ENCODE results near the gene KLK13. TPM values are rescaled to one million over a fixed set of nuclear protein-coding genes. Genes with fewer than 3 reads are reported as not detected.

Gene KLK13
- polyA plus RNA-seq, 2 of the 4 experiments (the other 2 are of a cell fraction) = not detected

DNA sequence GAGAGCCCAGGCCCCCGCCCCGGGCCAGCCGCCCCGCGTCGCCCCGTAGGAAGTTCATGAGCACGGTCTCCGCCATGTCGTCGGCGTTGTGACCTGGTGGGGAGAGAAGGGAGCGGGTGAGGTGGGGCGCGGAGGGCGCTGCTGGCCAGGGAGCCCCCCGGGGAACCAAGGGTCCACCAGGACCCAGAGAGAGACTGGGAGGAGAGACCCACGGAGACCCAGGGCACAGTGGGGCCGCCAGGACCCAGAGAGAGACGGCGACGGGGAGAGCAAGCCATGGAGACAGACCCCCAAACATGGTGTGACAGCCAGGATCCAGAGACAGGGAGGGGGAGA is 34.1 kb upstream of the KLK13 start:
- no peak for ATAC-seq
- ChIA-PET CTCF (interaction anchor here (2.2 kb wide), 1 partner anchor 78 kb away, joined by 8 read pairs; no protein-coding TSS in a partner anchor), POLR2A (no interaction called here)
- H3K4me1 ChIP-seq = peaks cover 10% of the 10 kb centered on the region; the same call in 1 of the 3 replicates
- DNase-seq (ENCODE audit: low read depth in 1 of 2, low spot score in 1 of 2) = no peak
- H3K27ac ChIP-seq = no peak overlapping the region
- no peak overlapping the region for H3K4me3 ChIP-seq
- FAIRE-seq = no peak
- 94% methylated on average over 20 of the region's 22 CpGs for WGBS (ENCODE audit: missing lambda C conversion rate)
- no peak overlapping the region for H3K4me2 ChIP-seq
- H3K9me3 ChIP-seq = no peaks in the 10 kb centered on the region
- no peak for TF ChIP-seq GATA3 (IDR thresholded peaks at IDR 0.05; ENCODE audit: borderline replicate concordance)
- no peak for TF ChIP-seq RARB (CRISPR knock-in tag; IDR thresholded peaks at IDR 0.05)
- TF ChIP-seq, protein P1, sequence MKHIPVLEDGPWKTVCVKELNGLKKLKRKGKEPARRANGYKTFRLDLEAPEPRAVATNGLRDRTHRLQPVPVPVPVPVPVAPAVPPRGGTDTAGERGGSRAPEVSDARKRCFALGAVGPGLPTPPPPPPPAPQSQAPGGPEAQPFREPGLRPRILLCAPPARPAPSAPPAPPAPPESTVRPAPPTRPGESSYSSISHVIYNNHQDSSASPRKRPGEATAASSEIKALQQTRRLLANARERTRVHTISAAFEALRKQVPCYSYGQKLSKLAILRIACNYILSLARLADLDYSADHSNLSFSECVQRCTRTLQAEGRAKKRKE (CRISPR knock-in tag; IDR thresholded peaks at IDR 0.05; ENCODE audit: low read depth) = no peak
- TF ChIP-seq CHD4 (IDR thresholded peaks at IDR 0.05; ENCODE audit: borderline replicate concordance) = no peak
- TF ChIP-seq ZC3H11A (IDR thresholded peaks at IDR 0.05) = no peak
- TF ChIP-seq, protein P2, sequence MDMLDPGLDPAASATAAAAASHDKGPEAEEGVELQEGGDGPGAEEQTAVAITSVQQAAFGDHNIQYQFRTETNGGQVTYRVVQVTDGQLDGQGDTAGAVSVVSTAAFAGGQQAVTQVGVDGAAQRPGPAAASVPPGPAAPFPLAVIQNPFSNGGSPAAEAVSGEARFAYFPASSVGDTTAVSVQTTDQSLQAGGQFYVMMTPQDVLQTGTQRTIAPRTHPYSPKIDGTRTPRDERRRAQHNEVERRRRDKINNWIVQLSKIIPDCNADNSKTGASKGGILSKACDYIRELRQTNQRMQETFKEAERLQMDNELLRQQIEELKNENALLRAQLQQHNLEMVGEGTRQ (IDR thresholded peaks at IDR 0.05) = no peak
- no peak for TF ChIP-seq POLR2A (IDR thresholded peaks at IDR 0.05; ENCODE audit: low read length)
- TF ChIP-seq, protein P3, sequence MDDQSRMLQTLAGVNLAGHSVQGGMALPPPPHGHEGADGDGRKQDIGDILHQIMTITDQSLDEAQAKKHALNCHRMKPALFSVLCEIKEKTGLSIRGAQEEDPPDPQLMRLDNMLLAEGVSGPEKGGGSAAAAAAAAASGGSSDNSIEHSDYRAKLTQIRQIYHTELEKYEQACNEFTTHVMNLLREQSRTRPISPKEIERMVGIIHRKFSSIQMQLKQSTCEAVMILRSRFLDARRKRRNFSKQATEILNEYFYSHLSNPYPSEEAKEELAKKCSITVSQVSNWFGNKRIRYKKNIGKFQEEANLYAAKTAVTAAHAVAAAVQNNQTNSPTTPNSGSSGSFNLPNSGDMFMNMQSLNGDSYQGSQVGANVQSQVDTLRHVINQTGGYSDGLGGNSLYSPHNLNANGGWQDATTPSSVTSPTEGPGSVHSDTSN (IDR thresholded peaks at IDR 0.05) = no peak
- no peak for TF ChIP-seq ZFP36 (IDR thresholded peaks at IDR 0.05; ENCODE audit: borderline replicate concordance, partially characterized antibody)
- no peak for TF ChIP-seq POLR2AphosphoS2 (conservative IDR thresholded peaks at IDR 0.05; ENCODE audit: low read length)
- TF ChIP-seq MAFK (IDR thresholded peaks at IDR 0.05; ENCODE audit: partially characterized antibody) = no peak
- no peak for TF ChIP-seq JUNB (IDR thresholded peaks at IDR 0.05)
- no peak for TF ChIP-seq MAZ (IDR thresholded peaks at IDR 0.05; ENCODE audit: borderline replicate concordance, low read depth, low read length)
- TF ChIP-seq CEBPB (IDR thresholded peaks at IDR 0.05) = no peak
- TF ChIP-seq FOSL2 (IDR thresholded peaks at IDR 0.05) = no peak
- no peak for TF ChIP-seq FOSL2 (CRISPR knock-in tag; IDR thresholded peaks at IDR 0.05)
- TF ChIP-seq CBX8 (IDR thresholded peaks at IDR 0.05) = no peak
- no peak for TF ChIP-seq SREBF2 (IDR thresholded peaks at IDR 0.05)
- no peak for TF ChIP-seq RNF2 (IDR thresholded peaks at IDR 0.05; ENCODE audit: borderline replicate concordance, low read depth)

DNA sequence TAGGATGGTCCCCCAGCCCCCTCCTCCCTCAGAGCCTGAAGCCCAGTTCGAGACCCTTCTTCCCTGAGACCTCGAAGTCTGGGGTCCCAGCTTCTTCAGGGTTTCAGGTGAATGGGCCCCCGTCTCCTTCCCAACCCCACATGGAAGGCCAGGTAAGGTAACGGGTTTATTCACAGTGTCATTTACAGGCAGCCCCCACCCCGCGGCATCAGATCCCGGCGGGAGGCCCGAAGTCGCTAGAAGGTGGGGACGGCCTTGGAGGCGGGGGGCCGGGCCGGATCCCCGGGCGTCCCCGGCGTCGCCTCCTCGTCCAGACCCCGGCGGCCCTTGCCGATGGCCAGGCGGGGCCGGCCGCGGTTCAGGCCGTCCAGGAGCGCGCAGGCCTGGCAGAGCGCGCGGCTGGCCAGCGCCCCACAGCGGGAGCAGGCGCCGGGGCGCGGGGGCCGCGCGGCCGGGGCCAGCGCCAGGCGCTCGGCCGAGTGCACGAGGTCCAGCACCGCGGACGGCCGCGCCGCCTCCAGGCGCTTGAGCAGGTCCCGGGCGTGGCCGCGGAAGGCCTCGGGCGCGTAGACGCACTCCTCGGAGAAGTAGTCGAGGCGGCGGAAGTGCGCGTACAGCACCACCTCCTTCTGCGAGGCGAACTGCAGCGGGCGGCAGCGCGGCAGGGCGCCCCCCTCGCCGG is 33.6 kb upstream of the KLK13 start:
- no peaks in the 10 kb centered on the region for H3K9me3 ChIP-seq
- TF ChIP-seq, protein P4, sequence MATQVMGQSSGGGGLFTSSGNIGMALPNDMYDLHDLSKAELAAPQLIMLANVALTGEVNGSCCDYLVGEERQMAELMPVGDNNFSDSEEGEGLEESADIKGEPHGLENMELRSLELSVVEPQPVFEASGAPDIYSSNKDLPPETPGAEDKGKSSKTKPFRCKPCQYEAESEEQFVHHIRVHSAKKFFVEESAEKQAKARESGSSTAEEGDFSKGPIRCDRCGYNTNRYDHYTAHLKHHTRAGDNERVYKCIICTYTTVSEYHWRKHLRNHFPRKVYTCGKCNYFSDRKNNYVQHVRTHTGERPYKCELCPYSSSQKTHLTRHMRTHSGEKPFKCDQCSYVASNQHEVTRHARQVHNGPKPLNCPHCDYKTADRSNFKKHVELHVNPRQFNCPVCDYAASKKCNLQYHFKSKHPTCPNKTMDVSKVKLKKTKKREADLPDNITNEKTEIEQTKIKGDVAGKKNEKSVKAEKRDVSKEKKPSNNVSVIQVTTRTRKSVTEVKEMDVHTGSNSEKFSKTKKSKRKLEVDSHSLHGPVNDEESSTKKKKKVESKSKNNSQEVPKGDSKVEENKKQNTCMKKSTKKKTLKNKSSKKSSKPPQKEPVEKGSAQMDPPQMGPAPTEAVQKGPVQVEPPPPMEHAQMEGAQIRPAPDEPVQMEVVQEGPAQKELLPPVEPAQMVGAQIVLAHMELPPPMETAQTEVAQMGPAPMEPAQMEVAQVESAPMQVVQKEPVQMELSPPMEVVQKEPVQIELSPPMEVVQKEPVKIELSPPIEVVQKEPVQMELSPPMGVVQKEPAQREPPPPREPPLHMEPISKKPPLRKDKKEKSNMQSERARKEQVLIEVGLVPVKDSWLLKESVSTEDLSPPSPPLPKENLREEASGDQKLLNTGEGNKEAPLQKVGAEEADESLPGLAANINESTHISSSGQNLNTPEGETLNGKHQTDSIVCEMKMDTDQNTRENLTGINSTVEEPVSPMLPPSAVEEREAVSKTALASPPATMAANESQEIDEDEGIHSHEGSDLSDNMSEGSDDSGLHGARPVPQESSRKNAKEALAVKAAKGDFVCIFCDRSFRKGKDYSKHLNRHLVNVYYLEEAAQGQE (IDR thresholded peaks at IDR 0.05) = no peak
- TF ChIP-seq HEYL (CRISPR knock-in tag; IDR thresholded peaks at IDR 0.05) = no peak
- no peak for TF ChIP-seq EHF (CRISPR knock-in tag; IDR thresholded peaks at IDR 0.05)
- TF ChIP-seq, protein P5, sequence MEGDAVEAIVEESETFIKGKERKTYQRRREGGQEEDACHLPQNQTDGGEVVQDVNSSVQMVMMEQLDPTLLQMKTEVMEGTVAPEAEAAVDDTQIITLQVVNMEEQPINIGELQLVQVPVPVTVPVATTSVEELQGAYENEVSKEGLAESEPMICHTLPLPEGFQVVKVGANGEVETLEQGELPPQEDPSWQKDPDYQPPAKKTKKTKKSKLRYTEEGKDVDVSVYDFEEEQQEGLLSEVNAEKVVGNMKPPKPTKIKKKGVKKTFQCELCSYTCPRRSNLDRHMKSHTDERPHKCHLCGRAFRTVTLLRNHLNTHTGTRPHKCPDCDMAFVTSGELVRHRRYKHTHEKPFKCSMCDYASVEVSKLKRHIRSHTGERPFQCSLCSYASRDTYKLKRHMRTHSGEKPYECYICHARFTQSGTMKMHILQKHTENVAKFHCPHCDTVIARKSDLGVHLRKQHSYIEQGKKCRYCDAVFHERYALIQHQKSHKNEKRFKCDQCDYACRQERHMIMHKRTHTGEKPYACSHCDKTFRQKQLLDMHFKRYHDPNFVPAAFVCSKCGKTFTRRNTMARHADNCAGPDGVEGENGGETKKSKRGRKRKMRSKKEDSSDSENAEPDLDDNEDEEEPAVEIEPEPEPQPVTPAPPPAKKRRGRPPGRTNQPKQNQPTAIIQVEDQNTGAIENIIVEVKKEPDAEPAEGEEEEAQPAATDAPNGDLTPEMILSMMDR (IDR thresholded peaks at IDR 0.05) = no peak
- TF ChIP-seq JUN (IDR thresholded peaks at IDR 0.05) = no peak
- no peak for TF ChIP-seq ZC3H11A (IDR thresholded peaks at IDR 0.05)
- no peak for TF ChIP-seq MAZ (IDR thresholded peaks at IDR 0.05; ENCODE audit: borderline replicate concordance, low read depth, low read length)
- no peak for TF ChIP-seq JUNB (IDR thresholded peaks at IDR 0.05)
- no peak for TF ChIP-seq RAD21 (conservative IDR thresholded peaks at IDR 0.05 in 1 of 2, IDR thresholded peaks at IDR 0.05 in 1 of 2)
- no peak for TF ChIP-seq ESRRA (IDR thresholded peaks at IDR 0.05; ENCODE audit: borderline replicate concordance, low read length)
- TF ChIP-seq FOSL2 (IDR thresholded peaks at IDR 0.05) = no peak
- no peak for TF ChIP-seq FOSL2 (CRISPR knock-in tag; IDR thresholded peaks at IDR 0.05)
- TF ChIP-seq RFX5 (IDR thresholded peaks at IDR 0.05) = no peak
- H3K4me3 ChIP-seq = no peak overlapping the region
- whole genome bisulfite sequencing (ENCODE audit: missing lambda C conversion rate) = 96% methylated on average over 76 of the region's 78 CpGs
- ChIA-PET CTCF (interaction anchor here (0.6 to 9.7 kb wide), 2 partner anchors 79 to 571 kb away, joined by 4 to 147 read pairs; partner anchors contain the start of gene KLK10), POLR2A (no interaction called here)
- H3K4me1 ChIP-seq = peaks cover 10% of the 10 kb centered on the region; the same call in 1 of the 3 replicates
- FAIRE-seq (no peak), ATAC-seq (no peak), DNase-seq (ENCODE audit: low read depth in 1 of 2, low spot score in 1 of 2) (no peak)
- no peak overlapping the region for H3K27ac ChIP-seq
- no peak overlapping the region for H3K4me2 ChIP-seq

All from A549 (cell line).